BLaER1 treated with 17β-estradiol and CSF1 and Interleukin-3, amounts not matched to agents 10 nM and 100 nM (cell line): ENCODE results near the gene DDIAS.

Experiments
- H3K27ac ChIP-seq, 11 experiments: shearing (Covaris generic); formaldehyde crosslinking; 2 replicates each; pipeline ENCODE4 v1.8.1; 2022
- H3K27me3 ChIP-seq, 11 experiments: shearing (Covaris generic); formaldehyde crosslinking; 2 replicates each; pipeline ENCODE4 v1.8.1; 2022
- H3K36me3 ChIP-seq, 11 experiments: shearing (Covaris generic); formaldehyde crosslinking; 2 replicates each; pipeline ENCODE4 v1.8.1; 2022
- H3K4me1 ChIP-seq, 10 experiments: shearing (Covaris generic); formaldehyde crosslinking; 2 replicates each; pipeline ENCODE4 v1.8.1; 2022
- H3K4me2 ChIP-seq, 11 experiments: shearing (Covaris generic); formaldehyde crosslinking; 2 replicates each; pipeline ENCODE4 v1.8.1; 2022
- H3K4me3 ChIP-seq, 10 experiments: shearing (Covaris generic); formaldehyde crosslinking; 2 replicates each; pipeline ENCODE4 v1.8.1; 2022
- H3K9ac ChIP-seq, 11 experiments: shearing (Covaris generic); formaldehyde crosslinking; 2 replicates each; pipeline ENCODE4 v1.8.1; 2022
- H3K9me3 ChIP-seq, 11 experiments: shearing (Covaris generic); formaldehyde crosslinking; replicated peaks in 1 of 11; 2 replicates each; pipeline ENCODE4 v1.8.1; 2022
- H4K20me1 ChIP-seq, 11 experiments: shearing (Covaris generic); formaldehyde crosslinking; 2 replicates each; pipeline ENCODE4 v1.8.1; 2022
- Cebpa-rat ChIP-seq, 11 experiments: shearing (Covaris generic); IDR thresholded peaks; 2 replicates each; pipeline ENCODE4 v1.8.1; 2022

The DDIAS gene

GRCh38 chr11:82874646-82875523 is 26.7 kb upstream of the DDIAS start:
- no peak overlapping the region for H3K4me2 ChIP-seq
- H3K9me3 ChIP-seq = peaks cover 16 to 38% (median 27%) of the 10 kb centered on the region in 11 experiments
- H3K4me1 ChIP-seq = peaks cover 0 to 9% (median under 1%) of the 10 kb centered on the region in 10 experiments; a peak in 7 of 20 replicates
- H3K4me3 ChIP-seq = no peak overlapping the region
- H3K27ac ChIP-seq = no peak overlapping the region
- H3K27me3 ChIP-seq = no peaks in the 10 kb centered on the region
- peaks cover 0 to 5% (median 0%) of the 10 kb centered on the region in 11 experiments; a peak in 2 of 22 replicates for H3K36me3 ChIP-seq
- no peak overlapping the region for H3K9ac ChIP-seq
- no peaks in the 10 kb centered on the region for H4K20me1 ChIP-seq
- TF ChIP-seq Cebpa-rat (IDR thresholded peaks at IDR 0.05) = no peak

GRCh38 chr11:82883853-82884252 is 17.7 kb upstream of the DDIAS start:
- Histone ChIP-seq H3K27ac (peak overlapping the region in 8 of 11 experiments; percentile 25 to 63 (median 44); a peak in 15 of 22 replicates), H3K4me2 (peak overlapping the region; percentile 60 to 84 (median 69)), H3K4me1 (peaks cover 24 to 39% (median 30%) of the 10 kb centered on the region in 10 experiments), H3K4me3 (no peak overlapping the region), H3K36me3 (0 out of 22 replicates have a peak, but pooled peaks cover 0 to 5% (median 0%) of the 10 kb centered on the region in 11 experiments), H3K27me3 (no peaks in the 10 kb centered on the region), H3K9ac (peak overlapping the region in 4 of 11 experiments; percentile 0 to 36 (median 14); a peak in 2 of 22 replicates), H4K20me1 (no peaks in the 10 kb centered on the region), H3K9me3 (peaks cover 0 to 25% (median 14%) of the 10 kb centered on the region in 11 experiments; a peak in 16 of 22 replicates)
- TF ChIP-seq Cebpa-rat (IDR thresholded peaks at IDR 0.05) = no peak

DNA sequence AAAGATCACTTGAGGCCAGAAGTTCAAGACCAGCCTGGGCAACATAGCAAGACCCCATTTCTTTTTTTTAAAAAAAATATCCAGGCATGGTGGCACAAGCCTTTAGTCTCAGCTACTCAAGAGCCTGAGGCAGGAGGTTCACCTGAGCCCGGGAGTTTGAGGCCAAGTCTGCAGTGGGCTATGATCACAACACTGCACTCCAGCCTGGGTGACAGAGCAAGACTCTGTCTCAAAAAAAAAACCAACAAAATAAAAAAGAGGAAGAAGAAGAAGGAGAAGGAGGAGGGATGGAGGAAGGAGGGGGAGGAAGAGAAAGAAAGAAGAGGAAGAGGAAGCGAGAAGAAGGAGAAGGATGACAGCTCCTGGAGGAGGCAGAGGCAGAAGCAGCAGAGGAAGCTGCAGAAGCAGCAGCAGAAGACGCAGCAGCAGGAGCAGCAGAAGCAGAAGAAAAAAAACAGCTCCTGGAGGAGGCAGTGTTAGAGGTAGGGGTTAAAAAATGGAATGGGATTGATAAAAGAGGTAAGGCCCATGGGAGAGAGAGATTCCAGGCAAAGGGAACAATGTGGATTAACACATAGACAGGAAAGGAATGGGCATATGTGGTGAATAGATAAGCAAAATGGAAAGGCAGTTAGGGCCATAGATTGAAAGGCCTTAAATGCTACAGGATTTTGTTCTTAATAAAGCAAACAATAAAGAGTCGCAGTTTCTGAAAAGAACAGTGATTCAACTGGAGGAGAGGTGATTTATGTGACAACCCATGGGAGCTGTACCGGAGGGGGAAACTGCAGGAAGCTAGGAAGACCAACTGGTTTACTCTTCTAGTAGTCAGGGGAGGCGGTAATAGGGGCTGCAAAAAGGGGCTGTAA is 12.2 kb upstream of the DDIAS start:
- Histone ChIP-seq H3K9ac (no peak overlapping the region), H3K27me3 (no peaks in the 10 kb centered on the region), H3K4me1 (peaks cover 25 to 49% (median 35%) of the 10 kb centered on the region in 10 experiments), H3K4me3 (no peak overlapping the region), H3K27ac (peak overlapping the region in 4 of 11 experiments; percentile 15 to 54 (median 41); a peak in 7 of 22 replicates), H3K36me3 (no peaks in the 10 kb centered on the region), H4K20me1 (peaks cover 0 to 10% (median 0%) of the 10 kb centered on the region in 11 experiments; a peak in 3 of 22 replicates), H3K4me2 (peak overlapping the region; percentile 35 to 78 (median 66)), H3K9me3 (no peaks in the 10 kb centered on the region)
- TF ChIP-seq Cebpa-rat (IDR thresholded peaks at IDR 0.05) = no peak

DNA sequence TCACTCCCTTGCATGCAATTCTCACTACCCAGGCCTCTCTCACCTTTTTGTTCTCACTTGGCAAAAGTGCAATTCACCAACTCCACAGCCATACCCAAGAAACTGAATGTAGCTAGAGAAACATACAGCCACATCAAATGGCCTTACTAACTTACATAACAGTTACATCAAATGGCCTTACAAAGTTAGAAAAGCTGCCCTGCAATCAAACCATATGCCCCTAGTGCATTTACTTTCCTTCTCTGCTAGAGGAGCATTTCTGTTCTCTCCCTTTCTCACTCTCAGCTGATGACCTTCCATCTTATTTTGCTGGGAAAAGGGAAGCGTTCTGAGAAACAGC is 11.6 kb upstream of the DDIAS start:
- TF ChIP-seq Cebpa-rat (IDR thresholded peaks at IDR 0.05) = no peak
- no peak overlapping the region for H3K27ac ChIP-seq

DNA sequence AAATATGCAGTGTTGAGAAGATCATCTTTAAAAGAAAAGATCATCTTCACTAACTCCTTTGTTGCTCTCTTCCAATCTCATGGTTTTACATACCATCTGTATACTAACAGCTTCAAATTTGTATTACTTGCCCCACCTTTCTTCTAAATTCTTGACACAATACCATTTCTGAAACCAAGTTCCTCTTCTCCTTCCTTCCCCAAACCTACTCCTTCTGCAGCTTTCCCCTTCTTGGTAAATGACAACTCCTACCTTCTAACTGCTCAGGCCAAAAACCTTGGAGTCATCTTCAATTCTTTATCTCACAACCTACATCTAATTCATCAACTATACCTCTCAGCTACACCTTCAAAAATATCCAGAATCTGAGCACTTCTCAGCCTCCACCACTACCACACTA is 10.6 kb upstream of the DDIAS start:
- Histone ChIP-seq H3K4me3 (no peak overlapping the region), H3K4me1 (peaks cover 22 to 47% (median 36%) of the 10 kb centered on the region in 10 experiments), H3K36me3 (no peaks in the 10 kb centered on the region), H3K9me3 (no peaks in the 10 kb centered on the region), H4K20me1 (peaks cover 0 to 10% (median 0%) of the 10 kb centered on the region in 11 experiments; a peak in 3 of 22 replicates), H3K27ac (no peak overlapping the region), H3K9ac (no peak overlapping the region), H3K4me2 (peak overlapping the region in 7 of 11 experiments; percentile 35 to 78 (median 69); a peak in 12 of 22 replicates), H3K27me3 (no peaks in the 10 kb centered on the region)
- no peak for TF ChIP-seq Cebpa-rat (IDR thresholded peaks at IDR 0.05)

More for the DNA sequence above, 11.6 kb upstream of the DDIAS start:
- H3K4me1 ChIP-seq = peaks cover 22 to 43% (median 32%) of the 10 kb centered on the region in 10 experiments
- H3K9ac ChIP-seq = no peak overlapping the region
- H3K36me3 ChIP-seq = no peaks in the 10 kb centered on the region
- H3K4me3 ChIP-seq = no peak overlapping the region
- no peaks in the 10 kb centered on the region for H3K9me3 ChIP-seq
- no peaks in the 10 kb centered on the region for H3K27me3 ChIP-seq
- peaks cover 0 to 10% (median 0%) of the 10 kb centered on the region in 11 experiments; a peak in 3 of 22 replicates for H4K20me1 ChIP-seq
- H3K4me2 ChIP-seq = peak overlapping the region; percentile 35 to 78 (median 66)

GRCh38 chr11:82892611-82893169 is 8.8 kb upstream of the DDIAS start:
- Histone ChIP-seq H3K4me2 (no peak overlapping the region), H3K27me3 (no peaks in the 10 kb centered on the region), H3K27ac (no peak overlapping the region), H3K36me3 (no peaks in the 10 kb centered on the region), H4K20me1 (peaks cover 0 to 10% (median 0%) of the 10 kb centered on the region in 11 experiments; a peak in 4 of 22 replicates), H3K9me3 (no peaks in the 10 kb centered on the region), H3K4me3 (no peak overlapping the region), H3K4me1 (peaks cover 14 to 62% (median 38%) of the 10 kb centered on the region in 10 experiments), H3K9ac (no peak overlapping the region)
- TF ChIP-seq Cebpa-rat (IDR thresholded peaks at IDR 0.05) = no peak

DNA sequence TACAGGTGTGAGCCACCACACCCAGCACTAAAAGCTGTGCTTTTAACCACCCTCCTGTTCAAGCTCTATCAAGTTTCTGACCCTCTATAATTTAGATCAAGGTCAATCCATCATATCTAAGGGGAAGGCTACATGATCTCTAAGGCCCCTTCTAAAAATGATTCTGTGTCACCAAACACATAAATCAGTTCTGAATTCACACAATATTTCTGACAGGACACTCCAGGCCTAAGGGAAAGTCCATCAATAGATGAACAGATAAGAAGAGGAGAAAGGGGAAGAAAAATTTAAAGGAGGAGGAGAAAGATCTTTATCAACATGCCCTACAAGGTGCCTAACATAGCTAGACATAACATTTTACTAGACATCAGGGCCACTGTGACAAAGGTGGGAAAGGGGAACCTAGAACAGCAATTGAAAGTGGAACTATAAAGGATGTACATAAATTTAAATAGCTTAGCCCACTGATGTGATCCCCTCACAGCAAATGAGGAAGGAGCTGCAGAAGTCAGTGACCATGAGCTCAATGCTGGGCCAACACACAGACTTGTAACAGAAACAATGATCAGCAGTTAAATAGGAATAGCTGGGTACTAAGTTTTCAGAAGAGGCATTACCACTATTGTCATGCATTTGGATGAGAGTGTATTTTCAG is 6.0 kb upstream of the DDIAS start:
- Histone ChIP-seq H3K4me1 (peaks cover 22 to 59% (median 38%) of the 10 kb centered on the region in 10 experiments), H3K4me2 (peak overlapping the region in 5 of 11 experiments; percentile 0 to 67 (median 42); a peak in 9 of 22 replicates), H3K27ac (no peak overlapping the region), H4K20me1 (no peaks in the 10 kb centered on the region; a peak in 1 of 22 replicates), H3K27me3 (no peaks in the 10 kb centered on the region), H3K36me3 (no peaks in the 10 kb centered on the region), H3K9me3 (no peaks in the 10 kb centered on the region), H3K4me3 (no peak overlapping the region), H3K9ac (no peak overlapping the region)
- TF ChIP-seq Cebpa-rat (IDR thresholded peaks at IDR 0.05) = no peak

GRCh38 chr11:82896183-82896582 is 5.4 kb upstream of the DDIAS start:
- Histone ChIP-seq H3K4me1 (peaks cover 22 to 53% (median 33%) of the 10 kb centered on the region in 10 experiments), H3K27ac (no peak overlapping the region), H3K9me3 (no peaks in the 10 kb centered on the region), H4K20me1 (no peaks in the 10 kb centered on the region; a peak in 1 of 22 replicates), H3K4me3 (no peak overlapping the region), H3K36me3 (no peaks in the 10 kb centered on the region), H3K9ac (no peak overlapping the region), H3K27me3 (no peaks in the 10 kb centered on the region), H3K4me2 (peak overlapping the region in 5 of 11 experiments; percentile 0 to 67 (median 42); a peak in 9 of 22 replicates)
- no peak for TF ChIP-seq Cebpa-rat (IDR thresholded peaks at IDR 0.05)
